Measurements from ENCODE around the gene CDADC1.

DNA sequence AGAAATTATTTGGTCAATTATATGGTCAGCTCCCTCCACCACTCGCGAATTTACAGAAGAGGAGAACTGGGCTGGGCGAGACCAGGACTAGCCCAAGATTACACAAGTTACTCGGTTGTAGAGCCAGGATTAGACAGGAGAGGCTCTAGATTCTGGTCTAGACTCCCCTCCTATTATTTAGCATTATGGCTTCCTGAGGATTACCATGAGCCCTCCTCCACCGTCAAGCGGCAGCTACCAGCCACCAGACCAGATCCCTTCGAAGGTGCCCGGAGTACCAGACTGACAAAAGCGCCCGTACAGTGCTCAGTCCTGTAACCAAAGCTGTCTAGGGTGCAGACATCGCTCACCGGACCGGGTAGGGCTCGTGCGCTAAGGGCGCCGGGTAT lies 28.1 kb upstream of the CDADC1 start:
- TF ChIP-seq, protein P1, sequence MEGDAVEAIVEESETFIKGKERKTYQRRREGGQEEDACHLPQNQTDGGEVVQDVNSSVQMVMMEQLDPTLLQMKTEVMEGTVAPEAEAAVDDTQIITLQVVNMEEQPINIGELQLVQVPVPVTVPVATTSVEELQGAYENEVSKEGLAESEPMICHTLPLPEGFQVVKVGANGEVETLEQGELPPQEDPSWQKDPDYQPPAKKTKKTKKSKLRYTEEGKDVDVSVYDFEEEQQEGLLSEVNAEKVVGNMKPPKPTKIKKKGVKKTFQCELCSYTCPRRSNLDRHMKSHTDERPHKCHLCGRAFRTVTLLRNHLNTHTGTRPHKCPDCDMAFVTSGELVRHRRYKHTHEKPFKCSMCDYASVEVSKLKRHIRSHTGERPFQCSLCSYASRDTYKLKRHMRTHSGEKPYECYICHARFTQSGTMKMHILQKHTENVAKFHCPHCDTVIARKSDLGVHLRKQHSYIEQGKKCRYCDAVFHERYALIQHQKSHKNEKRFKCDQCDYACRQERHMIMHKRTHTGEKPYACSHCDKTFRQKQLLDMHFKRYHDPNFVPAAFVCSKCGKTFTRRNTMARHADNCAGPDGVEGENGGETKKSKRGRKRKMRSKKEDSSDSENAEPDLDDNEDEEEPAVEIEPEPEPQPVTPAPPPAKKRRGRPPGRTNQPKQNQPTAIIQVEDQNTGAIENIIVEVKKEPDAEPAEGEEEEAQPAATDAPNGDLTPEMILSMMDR (IDR thresholded peaks at IDR 0.05; ENCODE audit: borderline replicate concordance, extremely low read depth, low read length, poor library complexity, severe bottlenecking) = no peak
- TF ChIP-seq EZH2 (IDR thresholded peaks at IDR 0.05; ENCODE audit: borderline replicate concordance, low read depth, low read length, severe bottlenecking) = no peak

Data from DND-41 (cell line).